Small intestine (tissue), 7 donors: ENCODE results near the gene KCTD4. TPM values are rescaled to one million over a fixed set of nuclear protein-coding genes. Genes with fewer than 3 reads are reported as not detected.
A peak's percentile ranks its signal among the peaks of the same experiment; 100 is the strongest.

Experiments used
- DNase-seq, 2 donors: peaks; one replicate each; pipeline versions ENCODE4 v3.0.0 to v3.0.0-alpha.2; 2013
- FAIRE-seq: peaks from 2 replicates; lab custom pipeline; 2012; peaks lifted over from hg19 to GRCh38; lab: Jason Lieb, UNC
- H3K27ac ChIP-seq, 3 donors: one replicate each; pipeline ENCODE4 v1.5.1; 2013; ENCODE audit warnings: low read length in 2 of 3, mild to moderate bottlenecking in 2 of 3, control low read depth in 1 of 3, inconsistent platforms in 1 of 3, low read depth in 1 of 3, moderate library complexity in 1 of 3
- H3K27me3 ChIP-seq, 3 donors: one replicate each; pipeline ENCODE4 v1.6.1; 2013; ENCODE audit warnings: low read length in 3 of 3, inconsistent platforms in 1 of 3; ENCODE audit not compliant: control insufficient read depth in 3 of 3, insufficient read depth in 3 of 3
- H3K36me3 ChIP-seq, 3 donors: one replicate each; pipeline ENCODE4 v1.6.1; 2013; ENCODE audit warnings: low read length in 3 of 3, inconsistent platforms in 1 of 3, low read depth in 1 of 3, mild to moderate bottlenecking in 1 of 3, moderate library complexity in 1 of 3; ENCODE audit not compliant: control insufficient read depth in 3 of 3, insufficient read depth in 2 of 3
- H3K4me1 ChIP-seq, 3 donors: one replicate each; pipeline ENCODE4 v1.6.1; 2013; ENCODE audit warnings: low read length in 2 of 3, inconsistent platforms in 1 of 3, low read depth in 1 of 3, mild to moderate bottlenecking in 1 of 3, moderate library complexity in 1 of 3; ENCODE audit not compliant: control insufficient read depth in 3 of 3, insufficient read depth in 2 of 3
- H3K4me3 ChIP-seq, 3 donors: one replicate each; pipeline ENCODE4 v1.5.1; 2013; ENCODE audit warnings: low read length in 3 of 3, control low read depth in 1 of 3, inconsistent platforms in 1 of 3, low read depth in 1 of 3, mild to moderate bottlenecking in 1 of 3, moderate library complexity in 1 of 3
- H3K9me3 ChIP-seq, 2 donors: one replicate each; pipeline ENCODE4 v1.6.1; 2013; ENCODE audit warnings: low read depth in 1 of 2, low read length in 1 of 2; ENCODE audit not compliant: control insufficient read depth in 2 of 2, insufficient read depth in 1 of 2
- WGBS, 3 donors: extraction: QIAGEN DNeasy Blood & Tissue Kit; methylation state at CpG; one replicate each; pipeline ENCODE4 v1.1.7; 2013; 5-methylcytosine and 5-hydroxymethylcytosine counted together
- polyA plus RNA-seq, 4 donors: library from polyadenylated mRNA; stranded (reverse) in 3 of 4; unstranded in 1 of 4; fragments of 200-250 nt in 3 of 4; fragments of 120-200 nt in 1 of 4; gene quantifications; one replicate each; pipeline versions ENCODE4 v1.2.1 to v1.2.3, GENCODE V29; 2013
- donor health status: healthy with polysubstance abuse.
- donor health status: control.
- donor health status: control.
- donor health status: Bipolar disorder and iron deficiency.
- donor health status: healthy.

Gene KCTD4
- polyA plus RNA-seq, 4 donors = 0.03 to 0.07 TPM; not detected in 2

DNA sequence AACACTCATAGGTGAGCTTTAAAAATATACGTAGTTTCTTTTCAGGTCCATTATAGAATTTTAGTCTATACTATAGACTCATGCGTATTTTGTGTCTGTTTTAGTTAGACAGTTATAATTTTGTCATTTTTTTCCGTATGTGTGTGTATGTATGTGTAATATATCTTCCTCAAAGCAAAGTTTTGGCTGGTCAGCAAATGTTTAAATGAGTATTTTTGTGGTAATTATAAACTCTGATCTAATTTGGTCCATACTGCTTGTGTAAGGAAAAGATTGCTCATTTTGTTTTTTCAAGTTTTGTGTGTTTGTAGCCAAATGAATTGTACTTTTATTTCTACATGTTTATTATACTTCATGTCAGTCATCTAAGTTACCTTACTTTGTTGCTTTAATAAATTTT lies 20.5 kb downstream of the KCTD4 start:
- Histone ChIP-seq H3K9me3 (no peaks in the 10 kb centered on the region), H3K4me1 (peaks cover 0 to 5% (median 2%) of the 10 kb centered on the region in 3 donors), H3K36me3 (peaks cover 0 to 11% (median 0%) of the 10 kb centered on the region in 3 donors), H3K27me3 (no peaks in the 10 kb centered on the region), H3K27ac (no peak overlapping the region), H3K4me3 (no peak overlapping the region)
- DNase-seq (no peak), FAIRE-seq (no peak)
- WGBS, 3 donors = 77 to 86% (median 85%) methylated on average over 3 of the region's 3 CpGs

DNA sequence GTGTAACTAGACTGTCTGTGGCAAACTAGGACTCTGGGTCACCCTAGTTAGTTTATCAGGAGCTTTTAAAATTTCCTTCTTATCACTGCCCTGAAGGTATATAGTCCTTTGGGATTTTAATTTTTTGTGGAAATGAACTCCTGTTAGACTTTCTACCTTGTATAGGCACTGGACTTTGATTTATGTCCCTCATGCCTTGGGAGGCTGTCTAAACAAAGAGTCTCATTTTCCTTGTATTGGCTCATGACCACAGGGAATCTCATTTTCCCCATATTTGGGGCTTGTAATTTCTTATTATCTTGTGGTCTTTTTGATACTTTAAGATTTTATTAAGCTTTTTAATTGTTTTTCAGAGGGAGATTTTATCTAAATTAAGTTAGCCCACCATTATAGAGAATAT lies 21.4 kb downstream of the KCTD4 start:
- Histone ChIP-seq H3K4me1 (peaks cover 0 to 5% (median 2%) of the 10 kb centered on the region in 3 donors), H3K9me3 (no peaks in the 10 kb centered on the region), H3K4me3 (no peak overlapping the region), H3K36me3 (peaks cover 0 to 9% (median 0%) of the 10 kb centered on the region in 3 donors), H3K27me3 (no peaks in the 10 kb centered on the region), H3K27ac (peak overlapping the region in 1 of 3 donors; percentile 24)
- FAIRE-seq = no peak
- peak; percentile 61 to 68 for DNase-seq

DNA sequence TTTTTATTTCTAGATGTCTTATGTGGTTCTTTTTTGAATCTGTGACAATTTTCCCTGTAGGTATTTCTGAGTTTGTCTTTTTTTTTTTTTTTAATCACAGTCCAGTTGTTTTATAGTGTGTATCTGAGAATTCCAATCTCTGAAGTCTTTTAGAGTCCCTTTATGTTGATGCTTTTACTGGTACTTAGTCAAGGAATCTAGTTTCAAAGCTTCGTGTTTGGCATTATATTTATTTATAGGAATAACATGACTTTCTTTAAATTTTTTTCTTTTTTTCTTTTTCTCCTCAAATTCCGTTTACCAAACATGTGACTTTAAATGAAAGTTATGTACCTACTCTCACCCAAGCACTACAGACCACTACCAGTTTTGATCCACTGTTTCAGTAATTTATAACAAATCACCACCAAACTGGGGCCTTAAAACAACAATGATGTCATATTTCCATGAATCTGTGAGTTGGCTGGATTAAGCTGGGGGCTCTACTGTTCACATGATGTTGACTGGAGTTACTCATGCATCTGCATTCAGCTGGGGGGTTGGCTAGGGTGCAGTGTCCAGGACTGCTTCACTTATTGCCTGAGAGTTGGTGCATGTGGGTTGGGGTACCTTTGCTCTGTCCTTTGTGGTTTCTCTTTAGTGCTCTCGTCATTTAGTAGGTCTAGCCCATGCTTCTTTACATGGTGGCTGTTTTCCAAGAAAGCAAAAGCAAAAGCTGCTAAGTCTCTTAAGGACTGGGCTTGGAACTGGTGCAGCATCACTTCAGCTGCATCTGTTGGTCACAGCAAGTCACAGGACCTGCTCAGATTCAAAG lies 22.3 kb downstream of the KCTD4 start:
- DNase-seq = peak in 1 of 2 donors; percentile 33
- H3K27me3 ChIP-seq = no peaks in the 10 kb centered on the region
- H3K36me3 ChIP-seq = peaks cover 0 to 5% (median 0%) of the 10 kb centered on the region in 3 donors
- no peak for FAIRE-seq
- no peaks in the 10 kb centered on the region for H3K9me3 ChIP-seq
- no peak overlapping the region for H3K4me3 ChIP-seq
- WGBS, 3 donors = 53 to 84% (median 81%) methylated on average over 3 of the region's 3 CpGs
- peaks cover 0 to 5% (median 2%) of the 10 kb centered on the region in 3 donors for H3K4me1 ChIP-seq
- peak overlapping the region in 1 of 3 donors; percentile 24 for H3K27ac ChIP-seq

DNA sequence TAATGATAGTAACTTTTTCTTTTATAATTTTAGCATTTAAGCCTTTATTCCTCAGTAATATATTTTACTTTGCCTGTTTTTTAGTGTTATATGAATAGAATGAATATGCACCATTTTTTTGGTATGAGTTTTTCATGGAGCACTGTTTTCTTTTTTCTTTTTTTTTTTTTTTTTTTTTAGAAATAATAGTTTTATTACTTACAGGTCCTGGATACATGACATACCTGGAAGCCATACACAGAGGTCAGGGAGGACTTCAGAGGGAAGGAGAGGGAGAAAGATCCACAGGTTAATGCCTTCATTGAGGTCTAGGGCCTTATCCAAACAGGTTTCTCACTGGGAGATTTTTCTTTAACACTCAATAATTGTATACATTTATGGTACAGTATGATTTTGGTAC lies 26.4 kb downstream of the KCTD4 start:
- no peak overlapping the region for H3K27ac ChIP-seq
- DNase-seq (no peak), FAIRE-seq (no peak)
- peaks cover 0 to 5% (median 2%) of the 10 kb centered on the region in 3 donors for H3K4me1 ChIP-seq
- H3K36me3 ChIP-seq = peaks cover 0 to 5% (median 0%) of the 10 kb centered on the region in 3 donors
- no peaks in the 10 kb centered on the region for H3K27me3 ChIP-seq
- H3K4me3 ChIP-seq = no peak overlapping the region
- no peaks in the 10 kb centered on the region for H3K9me3 ChIP-seq

DNA sequence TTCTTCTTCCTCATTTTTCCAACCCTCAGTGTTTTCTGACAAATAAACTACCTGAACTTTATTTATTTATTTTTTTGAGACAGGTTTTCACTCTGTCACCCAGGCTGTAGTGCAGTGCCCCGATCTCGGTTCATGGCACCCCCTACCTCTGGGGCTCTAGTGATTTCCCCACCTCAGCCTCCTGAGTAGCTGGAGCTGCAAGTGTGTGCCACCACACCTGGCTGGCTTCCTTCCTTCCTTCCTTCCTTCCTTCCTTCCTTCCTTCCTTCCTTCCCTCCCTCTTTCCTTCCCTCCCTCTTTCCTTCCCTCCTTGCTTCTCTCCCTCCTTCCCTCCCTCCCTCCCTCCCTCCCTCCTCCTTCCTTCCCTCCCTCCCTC lies 32.3 kb downstream of the KCTD4 start:
- Histone ChIP-seq H3K36me3 (peaks cover 0 to 17% (median 1%) of the 10 kb centered on the region in 3 donors), H3K4me1 (no peaks in the 10 kb centered on the region), H3K27me3 (no peaks in the 10 kb centered on the region), H3K4me3 (no peak overlapping the region), H3K9me3 (no peaks in the 10 kb centered on the region), H3K27ac (peak overlapping the region in 2 of 3 donors; percentile 22 to 52)
- 33 to 65% (median 44%) methylated on average over 2 of the region's 2 CpGs for WGBS, 3 donors
- no peak for FAIRE-seq
- no peak for DNase-seq

DNA sequence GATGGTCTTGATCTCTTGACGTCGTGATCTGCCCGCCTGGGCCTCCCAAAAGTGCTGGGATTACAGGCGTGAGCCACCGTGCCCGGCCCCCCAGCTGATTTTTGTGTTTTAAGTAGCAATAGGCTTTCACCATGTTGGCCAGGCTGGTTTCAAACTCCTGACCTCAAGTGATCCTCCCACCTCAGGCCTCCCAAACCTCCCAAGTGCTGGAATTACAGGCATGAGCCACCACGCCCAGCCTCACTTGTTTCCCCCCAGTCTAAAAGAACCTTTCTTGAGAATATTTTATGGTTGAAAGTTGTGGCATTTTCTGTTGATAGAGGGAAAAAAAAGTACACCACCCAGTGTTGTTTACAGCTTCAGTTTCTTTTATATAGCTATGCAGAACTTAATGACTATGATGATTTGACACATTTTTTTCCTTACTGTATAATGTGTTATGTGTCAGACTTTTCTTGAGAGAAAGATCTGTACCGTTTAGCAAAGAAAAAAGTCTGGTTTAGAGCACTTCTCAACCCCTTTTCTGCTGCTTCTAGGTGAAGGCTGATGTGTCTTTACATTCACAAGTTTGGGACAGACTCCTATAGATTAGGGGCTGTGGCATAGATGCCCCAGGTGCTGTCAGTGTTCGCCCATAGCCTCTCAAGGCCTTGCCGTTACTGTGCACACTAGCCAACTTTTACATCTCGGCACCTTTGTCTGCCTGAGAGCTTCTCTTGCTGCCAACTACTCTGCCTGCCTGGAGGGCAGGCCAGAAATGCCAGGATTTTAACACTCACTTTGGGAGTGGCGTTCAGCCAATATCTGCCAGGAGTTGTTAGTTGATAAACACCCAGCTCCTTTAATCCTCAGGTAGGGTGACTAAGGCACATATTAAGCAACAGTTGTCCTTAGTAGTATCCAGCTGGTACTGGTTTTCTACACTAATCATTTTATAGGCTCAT lies 33.0 kb downstream of the KCTD4 start:
- WGBS, 3 donors = 66 to 80% (median 70%) methylated on average over 12 of the region's 12 CpGs
- Histone ChIP-seq H3K27ac (no peak overlapping the region), H3K4me3 (no peak overlapping the region), H3K9me3 (no peaks in the 10 kb centered on the region), H3K27me3 (no peaks in the 10 kb centered on the region), H3K36me3 (peaks cover 0 to 17% (median 1%) of the 10 kb centered on the region in 3 donors), H3K4me1 (no peaks in the 10 kb centered on the region)
- DNase-seq (peak; percentile 36 to 86), FAIRE-seq (no peak)

DNA sequence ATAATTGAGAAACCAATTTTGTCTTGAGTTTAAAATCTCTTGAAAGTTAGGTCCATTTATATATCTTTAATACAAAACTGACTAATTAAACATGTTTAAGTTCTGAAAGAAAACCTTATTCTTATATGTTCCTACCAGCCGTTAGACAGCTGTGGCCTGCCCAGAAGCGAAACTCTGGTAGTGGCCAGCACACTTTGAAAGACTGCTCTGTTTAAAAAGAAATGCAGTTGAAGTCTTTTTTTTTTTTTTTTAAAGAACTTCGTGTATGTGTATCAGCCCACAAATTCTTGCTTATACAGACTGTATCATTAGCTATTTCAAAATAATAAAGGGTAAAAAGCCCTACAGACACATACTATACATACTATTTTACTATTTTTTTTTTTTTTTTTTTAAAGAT lies 34.0 kb downstream of the KCTD4 start:
- FAIRE-seq = no peak
- H3K4me3 ChIP-seq = no peak overlapping the region
- 85 to 89% (median 87%) methylated on average over 3 of the region's 3 CpGs for WGBS, 3 donors
- no peak overlapping the region for H3K27ac ChIP-seq
- H3K27me3 ChIP-seq = no peaks in the 10 kb centered on the region
- H3K4me1 ChIP-seq = no peaks in the 10 kb centered on the region
- H3K9me3 ChIP-seq = no peaks in the 10 kb centered on the region
- DNase-seq = no peak
- peaks cover 0 to 17% (median 1%) of the 10 kb centered on the region in 3 donors for H3K36me3 ChIP-seq

DNA sequence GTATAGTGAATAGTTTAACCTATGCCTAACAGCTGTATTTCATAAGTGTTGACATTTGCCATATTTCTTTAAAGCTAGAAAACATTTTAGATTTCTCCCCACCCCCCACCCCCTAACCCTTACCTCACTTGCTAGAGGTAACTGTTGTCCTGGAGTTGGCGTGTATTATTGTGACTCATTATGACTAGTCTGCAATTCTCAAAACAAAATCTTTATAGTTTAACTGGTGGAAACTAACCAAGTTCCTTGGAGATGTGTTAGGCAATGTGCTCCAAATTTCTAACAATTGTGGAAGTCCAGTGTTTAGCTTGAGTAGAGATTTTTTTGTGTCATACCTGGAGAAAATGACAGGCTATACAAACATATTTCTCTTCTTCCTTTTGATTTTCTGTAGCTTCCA lies 38.0 kb downstream of the KCTD4 start:
- FAIRE-seq = no peak

More for the DNA sequence above, 38.0 kb downstream of the KCTD4 start:
- Histone ChIP-seq H3K27ac (no peak overlapping the region), H3K27me3 (no peaks in the 10 kb centered on the region), H3K9me3 (no peaks in the 10 kb centered on the region), H3K4me3 (no peak overlapping the region), H3K4me1 (no peaks in the 10 kb centered on the region), H3K36me3 (peaks cover 0 to 16% (median 3%) of the 10 kb centered on the region in 3 donors)
- DNase-seq = no peak
- 68 to 81% (median 75%) methylated on average over 1 of the region's 1 CpG for WGBS, 3 donors
